Duodenal mucosa (tissue), 2 donors: ENCODE measurements around the gene MEX3A.
A peak's percentile ranks its signal among the peaks of the same experiment; 100 is the strongest.
"Not testable (repeated sequence)": the region's sequence is repeated elsewhere in the genome, so short reads cannot be mapped to it uniquely, and the experiment has no call there.

Experiments
- H3K27ac ChIP-seq: one replicate; pipeline ENCODE4 v1.7.0; 2013; ENCODE audit warnings: low read depth, low read length
- H3K27me3 ChIP-seq, 2 donors: one replicate each; pipeline ENCODE4 v1.7.0; 2013; ENCODE audit warnings: low read length in 2 of 2, control low read depth in 1 of 2; ENCODE audit not compliant: insufficient read depth in 2 of 2, control insufficient read depth in 1 of 2
- H3K36me3 ChIP-seq, 2 donors: one replicate each; pipeline ENCODE4 v1.7.0; 2013; ENCODE audit warnings: low read length in 2 of 2, control low read depth in 1 of 2; ENCODE audit not compliant: insufficient read depth in 2 of 2, control insufficient read depth in 1 of 2
- H3K4me1 ChIP-seq, 2 donors: one replicate each; pipeline ENCODE4 v1.7.0; 2013; ENCODE audit warnings: low read length in 2 of 2, control low read depth in 1 of 2; ENCODE audit not compliant: insufficient read depth in 2 of 2, control insufficient read depth in 1 of 2
- H3K4me3 ChIP-seq, 2 donors: one replicate each; pipeline ENCODE4 v1.7.0; 2013; ENCODE audit warnings: low read length in 2 of 2, low read depth in 1 of 2
- H3K9ac ChIP-seq, 2 donors: one replicate each; pipeline ENCODE4 v1.7.0; 2013; ENCODE audit warnings: low read length in 2 of 2, low read depth in 1 of 2
- H3K9me3 ChIP-seq, 2 donors: one replicate each; pipeline ENCODE4 v1.7.0; 2013; ENCODE audit warnings: low read length in 2 of 2, control low read depth in 1 of 2; ENCODE audit not compliant: control insufficient read depth in 1 of 2

MEX3A gene

DNA sequence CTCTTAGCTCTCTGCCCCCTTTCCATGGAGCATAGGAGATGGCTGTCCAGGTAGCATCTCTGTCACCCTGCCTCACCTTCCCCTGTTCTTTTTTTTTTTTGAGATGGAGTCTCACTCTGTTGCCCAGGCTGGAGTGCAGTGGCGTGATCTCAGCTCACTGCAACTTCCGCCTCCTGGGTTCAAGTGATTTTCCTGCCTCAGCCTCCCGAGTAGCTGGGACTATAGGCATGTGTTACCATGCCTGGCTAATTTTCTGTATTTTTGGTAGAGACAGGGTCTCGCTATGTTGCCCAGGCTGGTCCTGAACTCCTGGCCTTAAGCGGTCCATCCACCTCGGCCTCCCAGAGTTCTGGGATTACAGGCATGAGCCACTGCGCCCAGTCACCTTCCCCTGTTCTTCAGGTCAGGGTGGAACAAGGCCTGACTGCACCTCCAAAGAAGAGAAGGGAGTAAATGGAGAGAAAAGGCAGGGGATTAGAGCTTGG, 10.9 kb downstream of the MEX3A start:
- H3K36me3 ChIP-seq = peaks cover 18 to 34% of the 10 kb centered on the region in 2 donors
- H3K4me3 ChIP-seq, H3K4me1 ChIP-seq, H3K27ac ChIP-seq, H3K9me3 ChIP-seq, H3K27me3 ChIP-seq, H3K9ac ChIP-seq: not testable (repeated sequence)

DNA sequence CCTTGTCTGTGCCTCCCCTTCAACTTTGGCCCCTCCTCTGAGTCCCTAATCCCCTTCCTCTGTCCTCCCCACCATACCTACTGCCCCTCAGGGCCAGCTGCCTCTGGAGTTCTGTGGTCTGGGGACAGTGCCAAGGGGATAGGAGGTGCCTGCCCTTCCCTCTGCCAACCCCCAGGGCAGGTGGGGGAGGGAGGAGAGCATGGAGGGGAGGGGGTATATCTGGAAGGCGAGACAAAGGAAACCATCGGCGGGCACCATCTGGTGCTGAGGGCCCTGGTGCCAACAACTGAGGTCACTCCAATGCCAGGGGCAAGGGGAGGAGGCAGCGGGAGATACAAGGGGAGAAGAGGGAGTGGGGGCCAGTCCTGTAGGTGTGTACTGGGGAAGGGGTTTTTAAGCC, 11.7 kb downstream of the MEX3A start:
- peaks cover 18 to 37% of the 10 kb centered on the region in 2 donors for H3K36me3 ChIP-seq
- no peak overlapping the region for H3K9ac ChIP-seq
- H3K27ac ChIP-seq = no peak overlapping the region
- H3K9me3 ChIP-seq = no peaks in the 10 kb centered on the region
- H3K27me3 ChIP-seq = no peaks in the 10 kb centered on the region
- H3K4me3 ChIP-seq = no peak overlapping the region
- no peaks in the 10 kb centered on the region for H3K4me1 ChIP-seq

DNA sequence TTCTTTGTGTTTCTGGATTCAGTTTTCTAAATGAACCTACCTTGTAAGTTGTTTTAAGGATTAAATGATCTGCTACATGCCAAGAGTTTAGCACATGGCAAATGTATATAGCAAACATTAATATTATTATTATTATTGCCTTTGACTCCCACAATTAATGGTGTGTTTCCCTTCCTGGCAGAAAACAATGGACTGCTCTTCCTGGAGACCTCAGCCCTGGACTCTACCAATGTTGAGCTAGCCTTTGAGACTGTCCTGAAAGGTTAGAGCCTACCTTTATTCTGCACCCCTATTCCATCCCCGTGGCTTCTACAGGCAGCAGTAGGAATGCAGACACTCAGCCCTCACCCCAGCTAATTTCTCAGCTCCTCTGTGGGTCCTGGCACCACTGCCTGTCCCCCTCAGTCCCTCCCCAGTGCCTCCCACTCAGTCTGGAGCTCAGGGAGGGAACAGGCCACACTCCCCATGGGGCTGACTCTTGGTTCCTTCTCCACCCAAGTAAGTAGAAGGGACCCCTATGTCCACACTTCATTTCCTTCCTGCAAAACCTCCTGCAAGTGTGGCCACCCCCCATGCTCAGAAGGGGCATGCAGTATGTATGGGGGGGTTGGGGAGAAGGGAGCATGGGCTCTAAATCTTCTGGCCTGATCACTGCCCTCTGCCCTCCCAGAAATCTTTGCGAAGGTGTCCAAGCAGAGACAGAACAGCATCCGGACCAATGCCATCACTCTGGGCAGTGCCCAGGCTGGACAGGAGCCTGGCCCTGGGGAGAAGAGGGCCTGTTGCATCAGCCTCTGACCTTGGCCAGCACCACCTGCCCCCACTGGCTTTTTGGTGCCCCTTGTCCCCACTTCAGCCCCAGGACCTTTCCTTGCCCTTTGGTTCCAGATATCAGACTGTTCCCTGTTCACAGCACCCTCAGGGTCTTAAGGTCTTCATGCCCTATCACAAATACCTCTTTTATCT, 12.5 kb downstream of the MEX3A start:
- Histone ChIP-seq H3K9me3 (no peaks in the 10 kb centered on the region), H3K4me3 (no peak overlapping the region), H3K36me3 (peaks cover 18 to 45% of the 10 kb centered on the region in 2 donors), H3K27me3 (no peaks in the 10 kb centered on the region), H3K9ac (no peak overlapping the region), H3K27ac (no peak overlapping the region), H3K4me1 (no peaks in the 10 kb centered on the region)

DNA sequence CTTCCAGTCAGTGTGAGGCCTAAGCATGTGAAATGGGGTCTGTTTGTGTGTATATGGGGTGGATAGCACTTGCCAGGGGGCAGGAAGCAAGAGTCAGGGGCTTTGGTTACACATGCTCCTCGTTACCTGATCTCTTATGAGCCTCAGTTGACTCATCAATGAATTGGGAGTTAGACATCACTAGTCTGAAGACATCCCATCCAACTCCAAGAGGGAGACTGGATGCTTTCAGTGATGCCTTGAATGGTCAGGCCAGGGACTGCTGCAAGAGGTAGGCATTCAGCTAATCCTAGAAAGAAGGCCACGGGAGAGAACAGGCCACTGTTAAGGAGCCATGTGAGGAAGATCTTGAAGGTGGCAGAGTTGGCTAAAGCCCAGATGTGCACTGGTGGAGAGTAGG, 15.0 kb downstream of the MEX3A start:
- H3K36me3 ChIP-seq = peaks cover 12 to 41% of the 10 kb centered on the region in 2 donors
- peaks cover 0 to 8% of the 10 kb centered on the region in 2 donors for H3K4me1 ChIP-seq
- H3K27me3 ChIP-seq = no peaks in the 10 kb centered on the region
- no peaks in the 10 kb centered on the region for H3K9me3 ChIP-seq
- no peak overlapping the region for H3K9ac ChIP-seq
- no peak overlapping the region for H3K27ac ChIP-seq
- H3K4me3 ChIP-seq = no peak overlapping the region

DNA sequence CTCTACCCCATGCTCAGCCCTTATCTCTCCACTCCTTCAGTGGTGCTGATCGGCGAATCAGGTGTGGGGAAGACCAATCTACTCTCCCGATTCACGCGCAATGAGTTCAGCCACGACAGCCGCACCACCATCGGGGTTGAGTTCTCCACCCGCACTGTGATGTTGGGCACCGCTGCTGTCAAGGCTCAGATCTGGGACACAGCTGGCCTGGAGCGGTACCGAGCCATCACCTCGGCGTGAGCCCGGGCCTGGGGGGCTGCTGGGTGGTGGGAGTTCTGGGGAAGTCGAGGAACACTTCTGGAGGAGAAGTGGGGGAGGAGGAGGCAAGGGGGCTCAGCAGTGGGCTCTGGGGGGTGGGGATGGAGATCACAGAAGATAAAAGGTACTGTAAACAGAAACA, 16.4 kb downstream of the MEX3A start:
- Histone ChIP-seq H3K9me3 (no peaks in the 10 kb centered on the region), H3K4me3 (no peak overlapping the region), H3K36me3 (peaks cover 12 to 36% of the 10 kb centered on the region in 2 donors), H3K4me1 (peaks cover 0 to 8% of the 10 kb centered on the region in 2 donors), H3K27me3 (no peaks in the 10 kb centered on the region), H3K27ac (no peak overlapping the region), H3K9ac (no peak overlapping the region)

DNA sequence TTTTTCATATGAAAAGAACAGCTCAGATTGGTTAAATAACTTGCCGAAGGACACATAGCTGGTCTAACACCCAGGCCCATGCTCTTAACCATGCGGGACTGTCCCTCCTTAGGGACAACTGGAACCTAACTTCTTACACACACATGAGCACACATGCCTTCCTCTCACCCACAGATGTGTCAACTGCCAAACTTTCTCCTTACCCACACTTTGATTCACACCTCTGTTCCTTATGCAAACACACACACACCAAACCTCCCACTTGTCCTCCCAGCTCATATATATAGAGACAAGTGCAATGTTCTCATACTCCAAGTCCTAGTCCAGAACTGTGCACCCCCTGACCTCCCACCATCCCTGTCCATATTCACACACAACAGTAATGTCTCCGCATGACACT, 17.1 kb downstream of the MEX3A start:
- no peak overlapping the region for H3K4me3 ChIP-seq
- H3K4me1 ChIP-seq = peaks cover 0 to 8% of the 10 kb centered on the region in 2 donors
- no peak overlapping the region for H3K9ac ChIP-seq
- H3K27ac ChIP-seq = no peak overlapping the region
- peaks cover 8 to 29% of the 10 kb centered on the region in 2 donors for H3K36me3 ChIP-seq
- H3K9me3 ChIP-seq = no peaks in the 10 kb centered on the region
- H3K27me3 ChIP-seq = no peaks in the 10 kb centered on the region

DNA sequence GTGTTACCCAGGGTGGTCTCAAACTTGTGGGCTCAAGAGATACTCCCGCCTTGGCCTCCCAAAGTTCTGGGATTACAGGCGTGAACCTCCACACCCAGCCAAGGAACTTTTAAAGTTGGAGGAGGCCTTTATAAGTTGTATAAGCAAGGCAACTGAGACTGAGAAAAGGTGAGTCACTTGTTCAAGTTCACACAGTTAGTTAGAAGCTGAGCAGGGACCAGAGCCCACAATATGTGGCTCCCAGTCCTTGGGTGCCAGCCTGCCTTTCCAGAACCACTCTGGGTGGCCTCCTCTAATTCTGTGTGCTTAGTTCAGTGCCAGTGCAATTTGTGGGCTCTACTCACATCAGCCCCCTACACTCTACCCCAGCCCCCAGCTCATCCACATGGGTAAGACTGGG, 17.6 kb downstream of the MEX3A start:
- peaks cover 2 to 23% of the 10 kb centered on the region in 2 donors for H3K36me3 ChIP-seq

DNA sequence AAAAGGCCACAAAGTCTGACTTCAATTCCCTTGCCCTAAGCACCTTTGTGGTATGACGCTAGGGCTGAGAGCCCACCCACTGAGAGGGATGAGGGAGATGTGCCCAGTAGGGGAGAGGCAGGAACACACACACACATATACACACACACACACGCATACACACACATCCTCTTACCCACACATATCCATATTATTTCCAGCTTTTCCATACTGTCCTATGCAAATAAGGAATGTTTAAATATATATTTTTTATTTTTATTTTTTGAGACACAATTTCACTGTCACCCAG, 18.3 kb downstream of the MEX3A start:
- Histone ChIP-seq H3K27ac (no peak overlapping the region), H3K27me3 (no peaks in the 10 kb centered on the region), H3K9me3 (no peaks in the 10 kb centered on the region), H3K4me3 (no peak overlapping the region), H3K4me1 (peaks cover 0 to 8% of the 10 kb centered on the region in 2 donors), H3K9ac (no peak overlapping the region), H3K36me3 (peaks cover 0 to 21% of the 10 kb centered on the region in 2 donors)

More for the DNA sequence above, 17.6 kb downstream of the MEX3A start:
- H3K27ac ChIP-seq = no peak overlapping the region
- H3K4me1 ChIP-seq = peaks cover 0 to 8% of the 10 kb centered on the region in 2 donors
- H3K9me3 ChIP-seq = no peaks in the 10 kb centered on the region
- no peaks in the 10 kb centered on the region for H3K27me3 ChIP-seq
- no peak overlapping the region for H3K9ac ChIP-seq
- no peak overlapping the region for H3K4me3 ChIP-seq

DNA sequence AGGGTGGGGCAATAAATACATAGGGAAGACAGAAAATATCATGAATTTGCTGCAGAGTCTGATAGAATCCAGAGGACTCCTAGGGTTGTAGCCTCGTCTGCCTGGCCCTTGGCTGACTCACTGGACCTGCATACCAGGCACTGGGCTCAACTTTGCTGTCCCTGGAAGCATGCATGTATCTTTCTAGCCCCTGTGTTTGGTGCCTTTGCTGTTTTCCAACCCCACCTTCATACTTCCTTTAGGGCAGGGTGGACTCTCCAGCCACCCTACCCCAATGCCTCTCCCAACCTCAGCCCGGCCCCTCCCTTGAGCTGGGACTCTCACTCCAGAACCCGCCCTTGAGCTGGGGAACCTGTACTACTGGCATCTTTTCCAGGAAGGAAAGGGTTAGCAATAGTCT, 20.1 kb downstream of the MEX3A start:
- Histone ChIP-seq H3K9ac (peak overlapping the region; percentile 64 to 85), H3K27ac (no peak overlapping the region), H3K36me3 (peaks cover 0 to 18% of the 10 kb centered on the region in 2 donors), H3K4me1 (peaks cover 0 to 8% of the 10 kb centered on the region in 2 donors), H3K9me3 (no peaks in the 10 kb centered on the region), H3K4me3 (peak overlapping the region; percentile 86 to 87), H3K27me3 (no peaks in the 10 kb centered on the region)

DNA sequence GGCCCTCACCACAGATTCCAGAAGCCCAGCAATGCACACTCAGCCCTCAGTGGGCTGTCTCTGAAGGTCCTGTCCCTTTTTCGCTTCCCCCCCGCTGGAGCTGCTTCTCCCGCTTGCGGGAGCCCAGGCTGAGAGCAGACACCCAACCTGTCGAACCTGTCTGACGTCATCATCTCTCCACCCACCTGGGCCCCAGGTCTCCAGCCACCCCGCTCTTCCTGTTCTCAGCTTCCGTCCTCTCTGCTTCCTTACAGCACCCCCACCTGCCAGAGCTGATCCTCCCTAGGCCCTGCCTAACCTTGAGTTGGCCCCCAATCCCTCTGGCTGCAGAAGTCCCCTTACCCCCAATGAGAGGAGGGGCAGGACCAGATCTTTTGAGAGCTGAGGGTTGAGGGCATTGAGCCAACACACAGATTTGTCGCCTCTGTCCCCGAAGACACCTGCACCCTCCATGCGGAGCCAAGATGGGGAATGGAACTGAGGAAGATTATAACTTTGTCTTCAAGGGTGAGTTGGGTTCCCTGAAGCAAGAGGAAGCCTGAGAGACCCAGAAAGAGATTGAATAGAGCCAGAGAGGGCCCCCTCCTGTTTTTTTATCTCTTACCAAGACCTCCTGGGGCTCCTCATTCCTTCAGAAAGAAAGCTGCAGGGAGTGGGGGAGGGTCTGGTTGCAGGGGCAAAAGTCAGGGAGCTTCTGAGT, 21.2 kb downstream of the MEX3A start, which contains the start of gene RAB25:
Gene RAB25, plus strand, starts transcription at position 224 of the 700 bp plus-strand sequence. Its CDS starts 241 bp downstream, at position 465.
- peaks cover 0 to 18% of the 10 kb centered on the region in 2 donors for H3K36me3 ChIP-seq
- peak within 1 kb of the TSS; percentile 86 to 87 for H3K4me3 ChIP-seq
- H3K9me3 ChIP-seq = no peaks in the 10 kb centered on the region
- H3K9ac ChIP-seq = peak within 1 kb of the TSS; percentile 64 to 85
- peak within 1 kb of the TSS; percentile 46 for H3K27ac ChIP-seq
- no peaks in the 10 kb centered on the region for H3K27me3 ChIP-seq
- peaks cover 0 to 13% of the 10 kb centered on the region in 2 donors for H3K4me1 ChIP-seq
